CD4-positive, alpha-beta T cell treated with Interferon alpha-2 for 1 hour (primary cell): Measurements from ENCODE around the gene PPP1R12B.
A peak's percentile ranks its signal among the peaks of the same experiment; 100 is the strongest.
"Not testable (repeated sequence)": the region's sequence is repeated elsewhere in the genome, so short reads cannot be mapped to it uniquely, and the experiment has no call there.

Experiments used
- DNase-seq, 2 donors: peaks; one replicate each; pipeline ENCODE4 v3.0.0-alpha.2; 2020 to 2022

Gene PPP1R12B

DNA sequence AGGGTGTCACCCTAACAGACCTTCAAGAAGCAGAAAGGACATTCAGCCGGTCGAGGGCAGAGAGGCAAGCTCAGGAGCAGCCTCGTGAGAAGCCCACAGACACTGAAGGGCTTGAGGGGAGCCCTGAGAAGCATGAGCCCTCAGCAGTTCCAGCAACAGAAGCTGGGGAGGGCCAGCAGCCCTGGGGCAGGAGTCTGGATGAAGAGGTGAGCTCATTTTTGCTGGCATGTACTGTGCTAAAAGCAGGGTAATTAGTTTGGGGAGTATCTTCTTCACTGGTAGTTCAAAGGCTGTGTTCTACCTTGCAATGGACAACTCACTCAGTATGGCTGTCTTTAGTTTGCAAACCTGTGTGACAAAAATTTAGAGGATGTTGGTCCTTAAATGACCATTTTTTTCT is 144.6 kb downstream of the PPP1R12B start:
- DNase-seq, result not testable (repeated sequence)

DNA sequence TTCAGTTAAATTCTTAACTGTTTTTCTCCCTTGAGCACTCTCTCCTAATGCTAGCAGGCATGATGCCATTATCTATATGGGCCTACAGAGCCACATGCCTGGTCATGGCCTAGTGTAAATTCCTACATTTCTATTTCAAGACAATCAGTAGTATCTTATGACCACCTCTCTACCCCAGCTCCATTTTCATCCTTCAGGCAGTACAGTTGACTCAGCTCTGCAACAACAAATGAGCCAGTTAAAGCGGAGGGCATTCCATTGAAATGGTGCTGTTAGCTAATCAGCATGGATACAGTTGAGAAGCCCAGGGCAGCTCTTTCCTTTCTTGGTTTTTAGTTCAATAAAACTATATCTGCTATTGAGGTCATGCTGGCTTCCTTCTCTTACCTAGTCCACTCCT is 150.0 kb downstream of the PPP1R12B start:
- DNase-seq, result no peak

DNA sequence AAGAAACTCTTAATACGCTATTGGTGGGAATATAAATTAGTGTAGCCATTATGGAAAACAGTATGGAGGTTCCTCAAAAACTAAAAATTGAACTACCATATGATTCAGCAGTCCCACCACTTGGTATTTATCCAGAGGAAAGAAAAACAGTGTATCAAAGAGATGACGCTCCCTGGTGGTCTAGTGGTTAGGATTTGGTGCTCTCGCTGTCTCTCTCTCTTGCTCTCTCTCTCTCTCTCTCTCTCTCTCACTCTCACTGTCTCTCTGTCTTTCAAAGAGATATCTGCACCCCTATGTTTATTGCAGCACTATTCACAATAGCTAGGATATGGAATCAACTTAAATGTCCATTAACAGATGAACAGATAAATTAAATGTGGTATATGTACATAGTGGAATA is 151.5 kb downstream of the PPP1R12B start:
- DNase-seq, result not testable (repeated sequence)

DNA sequence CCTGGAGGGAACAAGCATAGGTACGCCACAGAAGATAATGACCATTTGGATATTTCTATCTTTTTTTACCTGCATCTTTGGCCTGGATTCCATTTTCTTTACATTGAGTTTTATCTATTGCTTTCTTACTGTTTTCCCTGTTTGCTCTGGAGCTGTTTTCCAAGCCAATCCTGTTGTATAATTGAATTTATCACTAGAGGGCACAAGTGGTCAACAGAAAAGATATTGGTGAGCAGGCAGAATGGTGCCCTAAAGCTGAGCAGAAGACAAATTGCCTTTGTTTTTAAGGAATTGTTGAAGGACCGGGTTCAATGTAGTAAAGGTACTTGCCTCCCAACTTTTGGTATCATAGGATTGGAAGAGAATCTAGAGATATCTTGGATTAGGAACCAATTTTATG is 152.8 kb downstream of the PPP1R12B start:
- peak in 1 of 2 donors; percentile 17 for DNase-seq

DNA sequence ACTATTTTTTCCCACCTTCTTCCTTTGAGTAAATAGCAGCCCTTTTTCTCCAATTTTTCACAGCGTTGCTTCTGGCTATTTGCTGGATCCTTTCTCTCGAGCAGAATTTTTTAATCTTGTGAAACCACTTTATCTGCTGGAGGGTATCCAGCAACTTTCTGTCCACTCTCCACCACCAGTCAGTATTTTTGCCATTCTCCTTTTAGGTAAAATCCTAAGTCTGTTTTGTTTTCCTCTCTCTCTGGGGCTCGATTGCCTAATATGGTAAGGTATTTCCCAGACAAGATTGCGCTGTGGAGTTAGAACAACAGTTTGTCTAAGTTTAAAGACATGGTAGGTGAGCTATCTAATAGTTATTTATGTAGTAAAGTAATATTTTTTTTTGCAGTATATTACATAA is 156.9 kb downstream of the PPP1R12B start:
- no peak for DNase-seq

DNA sequence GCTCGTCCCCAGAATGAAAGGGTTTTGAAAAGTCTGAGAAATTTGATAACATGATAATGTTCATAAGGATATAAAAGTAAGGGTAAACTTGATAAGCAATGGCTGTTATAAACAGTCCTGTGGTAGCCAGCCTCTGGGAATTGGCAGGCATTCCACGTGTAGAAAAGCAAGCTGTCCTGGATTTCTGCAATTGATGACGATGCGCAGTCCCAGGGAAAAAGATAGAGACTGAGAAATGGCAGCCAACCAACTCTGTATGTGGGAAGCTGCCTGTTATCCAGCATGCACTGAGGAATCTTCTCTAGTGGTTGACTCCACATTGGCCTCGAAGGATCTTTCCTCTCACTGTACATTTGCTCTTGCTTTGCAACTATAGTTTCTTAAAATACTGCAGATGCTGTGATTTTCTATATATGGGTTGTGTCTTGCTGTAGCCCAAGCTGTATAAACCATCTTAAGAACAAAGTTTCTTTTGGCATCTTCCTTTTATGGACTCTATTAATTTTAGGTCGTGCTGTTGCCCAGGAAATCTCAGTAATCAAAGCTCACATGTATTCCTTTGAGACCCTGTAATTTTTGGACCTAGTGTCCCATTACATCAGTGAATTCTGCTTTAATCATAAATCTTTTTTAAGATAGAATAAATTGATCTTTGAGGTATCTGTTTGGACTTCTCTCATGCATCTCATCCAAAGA is 157.5 kb downstream of the PPP1R12B start:
- not testable (repeated sequence) for DNase-seq

DNA sequence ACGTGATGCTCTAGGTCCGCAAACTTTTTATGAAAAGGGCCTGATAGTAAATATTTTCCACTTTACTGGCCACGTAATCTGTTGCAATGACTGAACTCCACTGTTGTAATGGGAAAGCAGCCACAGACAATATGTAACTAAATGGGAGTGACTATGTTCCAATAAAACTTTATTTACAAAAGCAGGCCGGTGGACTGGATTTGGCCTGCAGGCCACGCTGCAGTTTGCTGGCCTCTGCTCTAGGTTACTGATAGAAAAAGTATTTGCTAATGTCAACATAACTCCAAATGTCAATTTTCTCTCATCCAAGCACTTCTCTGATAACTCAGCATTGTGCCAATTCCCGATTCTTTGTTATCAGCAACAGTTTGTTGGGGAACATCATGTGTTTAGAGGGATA is 160.4 kb downstream of the PPP1R12B start:
- not testable (repeated sequence) for DNase-seq

DNA sequence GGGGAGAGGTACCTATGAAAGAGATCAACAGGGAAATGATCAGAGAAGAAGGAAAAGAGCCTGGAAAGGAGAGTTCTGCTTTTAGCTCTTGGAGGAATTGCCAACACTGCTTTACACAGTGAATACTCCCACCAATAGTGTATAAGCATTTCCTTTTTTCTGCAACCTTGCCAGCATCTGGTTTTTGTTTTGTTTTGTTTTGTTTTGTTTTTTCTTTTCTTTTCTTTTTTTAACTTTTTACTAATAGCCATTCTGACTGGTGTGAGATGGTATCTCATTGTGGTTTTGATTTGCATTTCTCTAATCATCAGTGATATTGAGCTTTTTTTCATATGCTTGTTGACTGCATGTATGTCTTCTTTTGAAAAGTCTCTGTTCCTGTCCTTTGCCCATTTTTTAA is 165.4 kb downstream of the PPP1R12B start:
- not testable (repeated sequence) for DNase-seq

DNA sequence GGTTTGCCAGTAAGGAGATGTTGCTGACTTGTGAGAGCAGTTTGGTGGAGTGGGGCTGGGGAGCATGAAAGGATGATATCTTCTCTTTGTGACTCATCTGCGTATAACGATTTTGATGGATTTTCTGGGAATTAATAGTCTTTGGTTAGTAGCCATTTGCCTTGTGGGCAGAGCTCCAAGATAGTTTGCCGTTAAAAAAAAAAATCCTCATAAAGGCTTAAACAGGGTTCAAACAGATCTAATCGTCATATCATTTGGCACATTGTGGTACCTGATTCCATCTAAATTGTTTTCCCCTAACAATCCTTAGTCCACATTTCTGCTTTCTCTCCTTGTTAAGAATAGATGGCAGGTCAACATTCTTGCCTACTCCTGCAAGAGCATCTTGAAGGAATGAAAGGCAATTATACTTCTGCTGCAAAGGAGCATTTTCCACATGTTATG is 168.0 kb downstream of the PPP1R12B start:
- no peak for DNase-seq

DNA sequence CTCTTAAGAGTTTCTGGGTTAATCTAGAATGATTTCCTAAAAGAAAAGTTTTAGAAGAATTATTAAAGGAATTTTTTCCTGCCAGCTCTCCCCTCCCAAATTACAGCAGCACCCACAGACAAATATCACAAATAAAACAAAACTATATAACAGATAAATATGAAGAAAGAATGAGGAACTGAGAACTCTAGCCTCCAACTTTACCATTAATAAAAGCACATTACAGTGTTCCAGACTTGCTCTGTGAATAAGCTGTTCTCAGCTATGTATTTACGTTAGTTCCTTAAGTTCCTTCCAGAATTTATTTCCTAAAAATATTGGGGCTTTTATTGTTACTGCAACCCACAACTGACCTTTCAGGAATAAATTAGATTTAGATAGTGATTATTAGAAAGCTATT is 168.6 kb downstream of the PPP1R12B start:
- DNase-seq, result not testable (repeated sequence)

DNA sequence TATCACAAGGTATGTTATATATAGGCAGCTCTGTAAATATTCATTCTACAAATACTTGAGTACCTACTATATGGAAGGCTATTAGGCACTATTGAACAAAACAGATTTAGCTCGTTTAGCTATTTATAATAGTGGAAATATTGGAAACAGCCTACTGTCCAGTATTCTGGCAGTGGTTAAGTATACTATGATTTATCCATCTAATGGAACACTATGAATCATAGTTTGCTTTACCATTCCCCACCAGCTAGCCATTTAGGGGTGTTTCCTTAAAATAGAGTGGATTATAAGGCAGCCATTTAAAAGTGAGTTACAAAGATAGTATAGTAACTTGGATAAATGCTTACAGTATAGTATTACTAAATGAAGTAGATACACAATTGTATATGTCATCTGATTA is 169.7 kb downstream of the PPP1R12B start:
- not testable (repeated sequence) for DNase-seq

DNA sequence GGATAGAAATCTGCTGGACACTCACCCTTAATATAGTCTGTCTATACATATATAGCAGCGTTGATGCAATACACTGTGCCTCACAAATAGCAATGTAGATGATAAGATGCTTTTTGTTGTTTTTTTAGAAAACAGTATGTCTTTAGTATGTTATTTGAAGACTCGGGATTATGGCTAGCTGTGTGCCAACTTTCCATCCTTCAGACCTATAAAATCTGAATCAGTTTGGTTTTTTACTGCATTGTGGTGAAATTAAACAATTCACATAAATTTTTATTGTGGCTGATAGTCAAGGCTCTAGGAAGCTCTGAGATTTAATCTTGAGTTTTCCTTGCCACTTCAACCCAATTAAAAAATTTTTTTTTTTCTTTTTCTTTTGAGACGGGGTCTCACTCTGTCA is 170.4 kb downstream of the PPP1R12B start:
- DNase-seq, result not testable (repeated sequence)

DNA sequence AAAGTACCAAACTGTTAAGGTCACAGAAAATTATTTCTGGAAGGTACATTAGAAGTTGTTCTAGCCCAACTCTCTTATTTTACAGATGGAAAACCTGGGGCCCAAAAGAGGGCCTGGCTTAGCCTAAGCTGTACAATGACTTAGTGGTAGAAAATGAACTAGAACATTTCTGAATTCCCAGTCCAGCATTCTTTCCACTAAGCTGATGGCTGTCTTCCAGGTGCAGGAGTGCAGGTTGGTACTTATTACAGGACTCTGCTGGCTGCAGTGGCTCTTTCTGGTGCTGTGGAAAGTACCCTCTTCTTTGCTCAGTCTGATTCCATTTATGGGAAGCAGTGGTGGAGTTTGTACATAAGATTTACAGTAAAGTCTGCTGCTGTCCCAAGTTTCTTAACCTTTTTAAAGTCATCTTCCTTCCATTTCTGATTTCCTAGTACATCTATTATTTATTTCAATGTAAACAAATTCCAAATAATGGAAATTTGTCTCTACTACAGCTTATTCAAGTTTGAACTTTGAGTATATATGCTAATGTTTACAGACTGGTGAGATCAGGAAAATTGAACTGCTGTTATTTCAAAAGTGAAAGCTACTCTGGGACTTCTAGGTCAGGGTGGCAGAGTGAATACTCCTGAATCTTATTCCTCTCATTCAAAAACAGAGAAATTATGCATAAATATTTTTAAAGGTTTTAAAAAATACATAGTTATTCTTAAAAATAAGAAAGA is 171.8 kb downstream of the PPP1R12B start:
- DNase-seq, result not testable (repeated sequence)

DNA sequence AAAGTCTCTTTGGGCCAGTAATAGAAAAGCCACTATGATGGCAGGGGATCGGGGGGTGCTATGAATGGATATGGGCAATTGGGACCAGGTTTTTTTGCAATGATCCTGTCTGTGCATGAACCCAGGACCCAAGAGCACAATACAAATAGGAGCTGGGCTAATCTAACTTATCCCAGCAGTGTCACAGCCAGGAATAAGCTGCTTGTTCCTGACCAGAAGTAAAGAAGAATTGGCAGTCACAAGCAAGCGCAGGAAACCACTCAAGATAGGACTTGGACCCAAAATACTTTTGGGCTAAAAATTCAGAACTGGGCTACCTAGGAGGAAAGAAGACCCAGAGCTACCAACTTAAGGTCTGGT is 172.3 kb downstream of the PPP1R12B start:
- not testable (repeated sequence) for DNase-seq

DNA sequence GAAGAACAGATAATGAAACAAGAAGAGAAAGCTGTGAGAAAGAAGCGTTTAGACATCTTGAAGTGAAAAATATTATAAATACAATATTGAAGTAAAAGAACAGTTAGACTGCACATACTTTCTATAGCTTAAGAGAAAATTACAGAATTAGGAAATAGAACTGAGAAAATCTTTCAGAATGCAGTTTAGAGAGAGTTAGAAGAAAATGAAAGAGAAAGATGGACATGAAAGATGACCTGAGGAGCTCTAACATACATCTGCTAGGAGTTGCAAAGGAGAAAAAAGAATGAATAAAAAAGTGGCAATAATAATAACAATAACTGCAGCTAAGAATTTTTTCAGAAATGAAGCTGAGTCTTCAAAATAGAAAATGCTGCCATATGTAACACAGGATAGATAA is 173.0 kb downstream of the PPP1R12B start:
- not testable (repeated sequence) for DNase-seq

DNA sequence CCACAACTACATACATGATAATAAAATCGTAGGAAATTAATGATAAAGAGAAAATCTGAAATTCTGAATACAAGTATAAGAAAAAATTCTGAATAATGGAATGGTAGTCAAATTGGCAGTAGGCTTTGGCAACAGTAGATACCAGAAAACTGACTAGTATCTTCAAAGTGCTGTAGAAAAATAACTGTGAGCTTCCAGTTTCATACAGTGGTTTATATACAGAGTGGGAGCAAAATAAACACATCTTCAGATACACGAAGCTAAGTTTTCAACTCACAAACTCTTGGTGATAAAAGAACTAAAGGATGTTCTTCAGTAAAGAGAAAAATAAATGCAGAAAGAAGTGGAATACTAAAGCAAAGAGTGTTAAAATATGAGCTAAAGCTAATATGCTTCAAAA is 173.4 kb downstream of the PPP1R12B start:
- no peak for DNase-seq

DNA sequence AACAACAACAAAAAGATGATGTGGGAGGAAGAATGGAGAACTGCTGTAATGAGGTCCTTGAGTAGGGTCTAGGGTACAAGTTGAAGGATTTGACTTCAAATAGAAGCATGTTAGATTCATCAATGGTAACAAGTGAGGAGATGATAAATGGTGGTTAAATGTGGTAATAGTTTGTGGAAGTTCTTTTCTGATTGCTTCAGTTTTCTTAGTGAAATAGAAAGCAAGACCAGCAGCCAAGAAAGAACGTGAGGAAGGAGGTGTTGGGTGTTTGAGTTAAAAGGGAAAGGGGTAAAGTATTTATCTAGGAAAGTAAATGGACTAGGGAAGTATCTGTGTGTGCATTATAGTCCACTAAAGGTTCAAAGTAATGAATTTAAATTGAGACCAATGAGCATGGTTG is 177.6 kb downstream of the PPP1R12B start:
- DNase-seq, result not testable (repeated sequence)

DNA sequence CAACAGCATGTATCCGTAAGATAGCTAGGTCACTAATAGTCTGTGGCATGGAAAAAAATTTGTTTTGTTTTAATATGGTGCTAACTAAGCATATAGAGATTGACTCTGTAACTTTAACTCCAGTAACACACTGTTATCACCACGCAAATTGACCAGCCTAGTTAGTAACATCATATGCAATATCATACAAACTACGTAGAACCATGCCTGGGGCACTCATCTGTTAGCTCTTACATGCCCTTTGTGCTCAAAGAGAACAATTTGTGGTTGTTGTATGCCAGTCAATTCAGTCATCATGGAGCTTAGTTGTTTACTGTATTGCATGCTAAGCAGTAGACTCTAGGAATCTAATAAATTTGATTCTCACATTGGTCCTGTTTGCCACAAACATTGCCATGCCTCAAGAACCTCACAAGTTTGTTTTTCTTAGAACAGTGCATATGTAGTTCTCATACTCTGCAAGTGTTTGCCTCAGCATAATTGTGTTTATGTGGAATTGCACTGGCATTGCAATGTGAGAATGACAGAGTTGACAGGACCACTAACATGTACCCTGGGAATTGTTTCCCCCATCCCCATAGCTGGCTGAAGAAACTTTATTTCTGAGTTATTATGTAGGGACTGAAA is 179.7 kb downstream of the PPP1R12B start:
- not testable (repeated sequence) for DNase-seq

DNA sequence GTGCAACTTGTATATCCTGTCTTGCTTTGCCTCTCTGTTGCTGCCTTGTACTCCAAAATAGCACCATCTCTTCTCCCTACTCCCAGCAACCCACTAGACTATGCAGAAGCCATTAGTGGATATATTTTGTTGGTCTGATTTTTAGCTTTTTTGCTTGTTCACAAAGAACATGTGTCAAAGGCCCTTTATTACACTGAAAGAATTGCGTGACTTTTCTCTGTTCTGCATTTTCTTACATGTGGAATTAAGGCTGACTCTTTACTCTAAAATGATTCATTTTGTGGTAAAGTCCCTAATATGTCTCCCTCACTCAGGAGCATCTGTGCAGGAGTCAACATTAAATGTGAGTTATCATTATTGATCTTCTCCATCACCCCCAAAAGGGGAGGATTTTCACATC is 182.2 kb downstream of the PPP1R12B start:
- not testable (repeated sequence) for DNase-seq

DNA sequence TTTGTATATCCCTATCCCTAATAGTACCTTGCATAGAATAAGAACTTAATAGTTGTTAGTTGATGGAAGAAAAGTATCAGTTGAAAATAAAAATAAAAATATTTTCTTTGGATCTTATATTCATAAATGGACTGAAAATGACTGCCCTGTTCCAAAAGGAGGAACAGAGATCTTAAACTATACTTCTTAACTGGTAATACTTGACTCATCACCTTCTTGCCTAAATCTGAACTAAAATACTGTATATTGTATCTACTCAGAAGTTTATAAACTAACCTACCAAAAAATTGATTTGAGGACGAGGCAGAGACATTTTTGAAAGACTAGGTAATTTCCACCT is 182.9 kb downstream of the PPP1R12B start:
- DNase-seq, result no peak

DNA sequence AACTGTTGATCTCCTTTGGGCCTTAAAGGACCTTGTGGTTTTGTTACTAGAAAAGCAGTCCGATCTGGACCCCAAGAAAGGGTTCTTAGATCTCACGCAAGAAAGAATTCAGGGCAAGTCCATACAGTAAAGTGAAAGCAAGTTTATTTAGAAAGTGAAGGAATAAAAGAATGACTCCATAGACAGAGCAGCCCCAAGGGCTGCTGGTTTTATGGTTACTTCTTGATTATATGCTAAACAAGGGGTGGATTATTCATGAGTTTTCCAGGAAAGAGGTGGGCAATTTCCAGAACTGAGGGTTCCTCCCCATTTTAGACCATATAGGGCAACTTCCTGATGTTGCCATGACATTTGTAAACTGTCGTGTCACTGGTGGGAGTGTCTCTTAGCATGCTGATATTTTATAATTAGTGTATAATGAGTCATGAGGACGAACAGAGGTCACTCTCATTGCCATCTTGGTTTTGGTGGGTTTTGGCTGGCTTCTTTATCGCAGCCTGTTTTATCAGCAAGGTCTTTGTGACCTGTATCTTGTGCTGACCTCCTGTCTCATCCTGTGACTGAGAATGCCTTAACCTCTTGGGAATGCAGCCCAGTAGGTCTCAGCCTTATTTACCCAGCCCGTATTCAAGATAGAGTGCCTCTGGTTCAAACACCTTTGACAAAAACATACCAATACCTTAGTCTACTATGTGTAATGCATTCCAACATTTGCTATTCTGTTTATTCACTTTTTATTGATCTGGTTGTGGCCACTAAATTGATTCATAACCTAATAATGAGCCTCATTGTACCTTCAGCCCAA is 183.5 kb downstream of the PPP1R12B start:
- peak; percentile 12 to 27 for DNase-seq

DNA sequence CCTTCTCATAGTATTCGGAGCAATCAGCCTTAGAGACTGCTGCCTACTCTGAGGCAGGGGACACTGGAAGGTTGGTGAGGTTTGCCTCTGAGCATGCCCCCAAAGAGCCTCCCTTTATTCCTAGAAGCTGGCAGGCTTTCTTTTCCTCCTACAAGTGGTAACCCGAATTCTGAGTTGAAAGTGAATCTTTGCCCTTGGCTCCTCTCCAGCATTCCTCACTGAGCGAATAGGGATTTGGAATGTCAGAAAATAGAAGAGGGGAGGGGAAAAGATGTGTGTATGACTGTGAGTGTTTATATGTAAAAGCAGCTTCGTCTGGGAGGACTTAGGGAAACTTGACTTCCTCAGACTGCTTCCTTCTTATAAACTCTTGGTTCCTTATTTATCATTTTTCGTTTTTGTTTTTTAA is 190.7 kb downstream of the PPP1R12B start:
- not testable (repeated sequence) for DNase-seq

DNA sequence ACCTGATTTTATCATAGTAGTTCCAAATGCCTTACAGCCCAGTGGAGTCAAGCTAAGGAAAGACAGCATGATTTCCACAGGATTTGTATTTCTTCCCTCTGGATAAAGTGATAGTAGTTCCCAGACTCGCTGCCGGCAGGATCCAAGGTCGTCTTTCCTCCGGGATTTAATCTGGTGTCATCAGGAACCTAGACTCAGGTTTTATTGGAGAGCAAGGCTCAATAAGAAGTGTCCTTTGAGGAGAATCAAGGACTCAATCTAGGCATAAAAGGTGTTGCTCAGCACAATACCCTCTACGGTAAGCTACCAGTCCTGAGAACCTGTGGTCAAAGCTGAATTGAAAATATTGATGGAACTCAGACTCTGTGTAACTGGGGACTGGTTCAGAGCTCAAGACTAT is 191.1 kb downstream of the PPP1R12B start:
- DNase-seq, result not testable (repeated sequence)
